SK-N-SH (cell line): ENCODE results near the gene SLC2A2. TPM values are rescaled to one million over a fixed set of nuclear protein-coding genes. Genes with fewer than 3 reads are reported as not detected.

Experiments used
- CTCF ChIA-PET: fragments of 300-600, 350-600 bp; formaldehyde crosslinking; extraction: SDS; loops from one replicate; lab custom pipeline; 2021; lab: Yijun Ruan, JAX
- POLR2A ChIA-PET: fragments of 350-600 bp; sonication (Branson Sonifier 250); formaldehyde crosslinking; extraction: SDS; loops from one replicate; lab custom pipeline; 2020; ENCODE audit warnings: antibody characterized with exemption, inconsistent platforms; lab: Yijun Ruan, JAX
- DNase-seq: peaks from one replicate; pipeline ENCODE4 v3.0.0; 2012
- H2AFZ ChIP-seq: fragments of 200-600 bp; sonication (generic); 2 replicates; pipeline ENCODE4 v1.8.1; 2016; ENCODE audit warnings: antibody characterized with exemption, mild to moderate bottlenecking, low read depth
- H3F3A ChIP-seq: fragments of 200-600 bp; sonication (generic); replicated peaks from 2 replicates; pipeline ENCODE3; 2016; ENCODE audit warnings: antibody characterized with exemption, mild to moderate bottlenecking; ENCODE audit not compliant: insufficient read depth
- H3K27ac ChIP-seq, 2 experiments: fragments of 200-500 bp in 1 of 2; fragments of 200-600 bp in 1 of 2; sonication (Bioruptor generic) in 1 of 2; sonication (generic), shearing (Covaris generic) in 1 of 2; 2 replicates each; pipeline versions ENCODE4 v1.5.1 to v1.6.1; 2014 to 2016; ENCODE audit warnings: low read depth in 2 of 2, inconsistent platforms in 1 of 2, low read length in 1 of 2, mild to moderate bottlenecking in 1 of 2, mixed read lengths in 1 of 2
- H3K27me3 ChIP-seq: fragments of 200-600 bp; sonication (generic), shearing (Covaris generic); 2 replicates; pipeline ENCODE4 v1.6.1; 2016; ENCODE audit warnings: mixed run types; ENCODE audit not compliant: insufficient read depth
- H3K36me3 ChIP-seq, 2 experiments: fragments of 200-500 bp in 1 of 2; fragments of 200-600 bp in 1 of 2; sonication (Bioruptor generic) in 1 of 2; sonication (generic) in 1 of 2; replicated peaks in 1 of 2; 2 replicates each; pipeline versions ENCODE3 to v1.5.1; 2014 to 2016; ENCODE audit warnings: low read length in 1 of 2, mild to moderate bottlenecking in 1 of 2; ENCODE audit not compliant: insufficient read depth in 2 of 2, control insufficient read depth in 1 of 2
- H3K4me1 ChIP-seq, 2 experiments: fragments of 200-500 bp in 1 of 2; fragments of 200-600 bp in 1 of 2; sonication (Bioruptor generic) in 1 of 2; sonication (generic), shearing (Covaris generic) in 1 of 2; 2 replicates each; pipeline versions ENCODE4 v1.5.1 to v1.6.1; 2014 to 2016; ENCODE audit warnings: low read depth in 1 of 2, low read length in 1 of 2, mixed run types in 1 of 2; ENCODE audit not compliant: insufficient read depth in 2 of 2, control insufficient read depth in 1 of 2
- H3K4me2 ChIP-seq: fragments of 200-600 bp; sonication (generic), shearing (Covaris generic); 2 replicates; pipeline ENCODE4 v1.6.1; 2017; ENCODE audit warnings: mixed run types
- H3K4me3 ChIP-seq, 2 experiments: fragments of 200-500 bp in 1 of 2; fragments of 200-600 bp in 1 of 2; sonication (Bioruptor generic) in 1 of 2; sonication (generic), shearing (Covaris generic) in 1 of 2; 2 replicates each; pipeline versions ENCODE4 v1.5.1 to v1.8.1; 2014 to 2016; ENCODE audit warnings: low read depth in 2 of 2, inconsistent platforms in 1 of 2, low read length in 1 of 2, mild to moderate bottlenecking in 1 of 2, mixed read lengths in 1 of 2, moderate library complexity in 1 of 2
- H3K79me2 ChIP-seq: fragments of 200-600 bp; sonication (generic); 2 replicates; pipeline ENCODE4 v1.8.1; 2017; ENCODE audit warnings: mild to moderate bottlenecking; ENCODE audit not compliant: insufficient read depth
- H3K9ac ChIP-seq: fragments of 200-600 bp; sonication (generic); 2 replicates; pipeline ENCODE4 v1.6.1; 2017; ENCODE audit warnings: mixed run types
- H3K9me2 ChIP-seq: fragments of 200-600 bp; sonication (generic); 2 replicates; pipeline ENCODE4 v1.6.1; 2017; ENCODE audit warnings: mixed run types
- H3K9me3 ChIP-seq: fragments of 200-600 bp; sonication (generic); 2 replicates; pipeline ENCODE4 v1.6.1; 2017; ENCODE audit warnings: mixed run types, mild to moderate bottlenecking, moderate library complexity
- H4K20me1 ChIP-seq: fragments of 200-600 bp; sonication (generic); 2 replicates; pipeline ENCODE4 v1.6.1; 2017; ENCODE audit warnings: mild to moderate bottlenecking, mixed run types; ENCODE audit not compliant: insufficient read depth
- CTCF ChIP-seq: fragments of 200-600 bp; sonication (generic); IDR thresholded peaks from 2 replicates; pipeline ENCODE4 v1.6.1; 2017; ENCODE audit warnings: antibody characterized with exemption, mild to moderate bottlenecking, moderate library complexity
- ELF1 ChIP-seq: IDR thresholded peaks from 2 replicates; pipeline ENCODE4 v1.4.0; 2012
- FOSL2 ChIP-seq: IDR thresholded peaks from 2 replicates; pipeline ENCODE4 v1.4.0; 2012; ENCODE audit warnings: low read depth, mild to moderate bottlenecking, moderate library complexity, borderline replicate concordance
- RFX5 ChIP-seq: IDR thresholded peaks from 2 replicates; pipeline ENCODE4 v1.6.1; 2012; ENCODE audit warnings: mild to moderate bottlenecking, improper control_type of control experiment, low read length
- RXRA ChIP-seq: IDR thresholded peaks from 2 replicates; pipeline ENCODE4 v1.4.0; 2012; ENCODE audit warnings: low read depth, mild to moderate bottlenecking, borderline replicate concordance
- SIN3A ChIP-seq: IDR thresholded peaks from 2 replicates; pipeline ENCODE4 v1.6.1; 2012; ENCODE audit warnings: low read depth, mild to moderate bottlenecking, low read length, moderate library complexity, borderline replicate concordance
- WGBS: methylation state at CpG from one replicate; pipeline ENCODE4 v1.1.6; 2017; ENCODE audit warnings: low lambda C conversion rate; 5-methylcytosine and 5-hydroxymethylcytosine counted together
- polyA plus RNA-seq, 3 experiments: library from polyadenylated mRNA; depleted of rRNA; stranded (reverse); fragments of >200 nt; gene quantifications; 2 replicates each; pipeline ENCODE4 v1.2.3, GENCODE V29; 2012

The SLC2A2 gene
- polyA plus RNA-seq, 1 of the 3 experiments (the other 2 are of a cell fraction): 0.59 TPM

- ChIA-PET CTCF (interaction anchor here (0.7 to 1.4 kb wide), 2 partner anchors 19 to 25 kb away, joined by 3 to 4 read pairs; no protein-coding TSS in a partner anchor), POLR2A (no interaction called here)
These were observed 46.1 kb downstream of the SLC2A2 start for GRCh38 chr3:170980399-170980798.

GRCh38 chr3:170977949-170978745 lies 48.4 kb downstream of the SLC2A2 start:
- DNase-seq: peak; percentile 12
- Histone ChIP-seq H3K27ac (no peak overlapping the region), H3K9me3 (no peaks in the 10 kb centered on the region), H2AFZ (no peak overlapping the region; the same call in 1 of the 2 replicates), H3K27me3 (no peaks in the 10 kb centered on the region), H3K4me1 (no peaks in the 10 kb centered on the region), H3K9me2 (no peaks in the 10 kb centered on the region), H3K36me3 (no peaks in the 10 kb centered on the region), H3K4me2 (no peak overlapping the region), H3K9ac (no peak overlapping the region), H4K20me1 (no peaks in the 10 kb centered on the region), H3F3A (no peaks in the 10 kb centered on the region), H3K79me2 (no peaks in the 10 kb centered on the region), H3K4me3 (no peak overlapping the region)
- WGBS: 47% methylated on average over 11 of the region's 11 CpGs
- TF ChIP-seq FOSL2: peak; percentile 28; the same call in 1 of the 2 replicates
- TF ChIP-seq SIN3A: no peak
- TF ChIP-seq RFX5: no peak
- ChIA-PET CTCF (interaction anchor here (0.8 to 1.3 kb wide), 3 partner anchors 17 to 36 kb away, joined by 3 to 4 read pairs (median 3); no protein-coding TSS in a partner anchor), POLR2A (no interaction called here)

More at GRCh38 chr3:170980399-170980798, 46.1 kb downstream of the SLC2A2 start:
- no peak overlapping the region for H3K4me2 ChIP-seq
- H3K9me2 ChIP-seq: no peaks in the 10 kb centered on the region
- no peak overlapping the region for H3K27ac ChIP-seq
- no peaks in the 10 kb centered on the region for H3K9me3 ChIP-seq
- H3K9ac ChIP-seq: no peak overlapping the region
- DNase-seq: no peak
- H4K20me1 ChIP-seq: no peaks in the 10 kb centered on the region
- no peaks in the 10 kb centered on the region for H3K36me3 ChIP-seq
- H3K27me3 ChIP-seq: no peaks in the 10 kb centered on the region
- no peak overlapping the region for H2AFZ ChIP-seq
- H3K79me2 ChIP-seq: no peaks in the 10 kb centered on the region
- no peak overlapping the region for H3K4me3 ChIP-seq
- H3K4me1 ChIP-seq: no peaks in the 10 kb centered on the region
- no peaks in the 10 kb centered on the region for H3F3A ChIP-seq
- TF ChIP-seq ELF1 (no peak), CTCF (peak; percentile 34)

GRCh38 chr3:170976190-170976519 lies 50.4 kb downstream of the SLC2A2 start:
- Histone ChIP-seq H3K36me3 (no peaks in the 10 kb centered on the region), H3K9me3 (no peaks in the 10 kb centered on the region), H3F3A (no peaks in the 10 kb centered on the region), H3K79me2 (no peaks in the 10 kb centered on the region), H3K27ac (no peak overlapping the region), H2AFZ (no peak overlapping the region), H3K4me3 (no peak overlapping the region), H3K9me2 (no peaks in the 10 kb centered on the region), H3K4me2 (no peak overlapping the region), H3K4me1 (no peaks in the 10 kb centered on the region), H3K27me3 (no peaks in the 10 kb centered on the region), H4K20me1 (no peaks in the 10 kb centered on the region), H3K9ac (no peak overlapping the region)
- TF ChIP-seq CTCF (no peak), RXRA (no peak)
- ChIA-PET CTCF (interaction anchor here (2.7 kb wide), 1 partner anchor 14 kb away, joined by 8 read pairs; no protein-coding TSS in a partner anchor), POLR2A (no interaction called here)
- DNase-seq: no peak
- WGBS: 87% methylated on average over 4 of the region's 4 CpGs
